Globus pallidus (tissue), 1 donor: Measurements from ENCODE around the gene PELI2.

Experiments
- DNase-seq: peaks from one replicate; pipeline ENCODE4 v3.0.0-alpha.2; 2015; ENCODE audit warnings: low spot score

PELI2 gene

DNA sequence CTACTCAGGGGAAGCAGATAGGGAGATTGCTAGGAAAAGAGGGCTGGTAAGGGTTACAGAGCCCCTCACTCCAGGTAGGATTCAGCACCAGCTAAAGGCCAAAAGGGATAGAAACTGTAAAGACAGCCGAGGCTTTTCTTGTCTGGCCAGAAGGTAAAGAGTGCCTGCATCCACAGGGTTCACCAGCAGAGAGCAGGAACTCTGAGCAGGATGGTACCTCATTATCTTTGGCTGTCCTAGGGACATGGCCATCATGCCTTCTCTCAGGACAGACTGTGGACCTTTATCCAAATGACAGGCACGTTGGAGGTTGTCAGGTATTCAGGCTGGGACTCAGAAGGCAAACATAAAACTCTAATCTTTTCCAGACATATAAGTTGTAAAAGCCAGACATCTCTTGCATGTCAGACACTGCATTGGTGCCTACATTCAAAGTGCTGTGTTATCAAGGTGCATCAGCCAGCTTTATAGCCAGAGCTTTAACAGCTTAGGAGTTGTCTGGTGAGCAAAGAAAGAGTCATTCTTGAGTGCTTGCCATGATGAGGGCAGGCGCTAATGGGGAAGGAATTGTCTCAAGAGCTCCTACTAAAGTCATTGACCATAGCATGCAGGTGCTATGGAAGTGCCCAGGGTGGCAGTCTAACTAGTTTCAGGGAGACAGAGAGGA is 89.5 kb downstream of the PELI2 start:
- DNase-seq, result no peak

DNA sequence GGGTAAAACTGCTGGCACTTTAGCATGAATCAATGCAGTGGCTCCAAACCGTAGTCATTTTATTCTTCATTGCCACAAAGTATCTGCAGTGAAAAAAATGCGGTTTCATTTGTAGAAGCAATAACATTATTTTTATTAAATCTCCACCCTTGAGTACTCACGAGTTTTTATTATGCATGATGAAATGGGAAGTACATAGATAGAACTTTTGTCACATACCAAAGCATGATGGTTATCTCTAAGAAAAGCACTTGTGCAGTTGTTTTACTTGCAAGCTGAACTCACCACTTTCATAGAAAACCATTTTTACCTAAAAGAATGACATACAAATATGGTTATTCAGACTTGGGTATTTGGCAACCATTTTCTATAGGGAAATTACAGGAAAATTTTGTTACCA is 90.3 kb downstream of the PELI2 start:
- no peak for DNase-seq

DNA sequence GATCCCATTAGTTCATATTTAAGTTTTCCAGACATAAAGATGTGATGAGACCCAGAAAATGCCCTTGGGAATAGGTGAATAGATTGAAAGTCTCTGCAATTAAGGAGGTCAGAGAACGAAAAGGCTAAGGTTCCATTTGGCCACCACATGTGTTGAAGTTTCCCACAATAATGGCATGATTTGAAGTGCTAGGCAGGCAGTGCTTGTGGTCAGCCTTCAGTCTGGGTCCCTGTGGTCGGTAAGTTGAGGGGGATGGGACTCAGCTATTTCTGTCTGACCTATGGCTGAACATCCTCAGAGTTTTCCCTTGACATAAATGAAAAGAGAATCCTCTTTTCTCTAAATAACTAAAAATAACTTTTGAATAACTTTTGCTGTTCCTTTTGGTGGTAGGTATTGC is 92.4 kb downstream of the PELI2 start:
- DNase-seq, result no peak

DNA sequence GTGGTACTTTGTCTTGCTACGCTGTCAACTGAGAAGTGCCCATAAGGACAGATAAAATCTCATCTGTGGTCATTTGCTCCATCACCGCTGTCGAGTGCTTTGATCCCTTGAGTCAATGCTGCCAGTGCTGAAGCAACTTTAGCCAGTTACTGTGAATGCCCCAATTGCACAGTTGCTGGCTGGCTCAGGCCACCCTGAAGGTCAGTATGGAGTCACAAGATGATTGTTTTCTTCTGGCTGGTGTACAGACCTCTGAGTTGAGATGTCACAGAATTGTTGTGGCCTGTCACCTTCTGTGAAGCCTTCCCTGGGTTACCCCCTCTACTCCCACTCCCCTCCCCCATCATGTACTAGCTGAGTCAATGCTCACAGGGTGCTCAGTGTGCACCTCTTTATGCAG is 92.9 kb downstream of the PELI2 start:
- no peak for DNase-seq

DNA sequence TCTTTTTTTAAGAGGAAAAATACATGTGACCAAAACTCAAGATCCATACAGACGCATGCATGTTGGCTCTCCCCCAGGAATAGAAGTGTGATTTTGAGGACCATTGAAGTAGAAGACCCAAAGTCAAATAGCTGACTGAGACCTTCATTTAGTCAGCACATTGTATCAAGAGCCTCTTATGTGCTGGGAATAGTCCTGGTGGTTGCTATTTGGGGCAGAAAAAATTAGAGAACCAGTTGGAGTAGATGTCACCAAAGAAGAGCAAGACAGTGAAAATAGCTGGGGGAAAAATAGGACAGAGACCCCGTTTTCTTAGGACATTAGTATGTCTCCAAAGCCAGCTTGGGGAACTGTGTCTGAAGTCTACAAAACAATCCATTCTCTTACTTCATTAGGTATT is 93.6 kb downstream of the PELI2 start:
- no peak for DNase-seq

DNA sequence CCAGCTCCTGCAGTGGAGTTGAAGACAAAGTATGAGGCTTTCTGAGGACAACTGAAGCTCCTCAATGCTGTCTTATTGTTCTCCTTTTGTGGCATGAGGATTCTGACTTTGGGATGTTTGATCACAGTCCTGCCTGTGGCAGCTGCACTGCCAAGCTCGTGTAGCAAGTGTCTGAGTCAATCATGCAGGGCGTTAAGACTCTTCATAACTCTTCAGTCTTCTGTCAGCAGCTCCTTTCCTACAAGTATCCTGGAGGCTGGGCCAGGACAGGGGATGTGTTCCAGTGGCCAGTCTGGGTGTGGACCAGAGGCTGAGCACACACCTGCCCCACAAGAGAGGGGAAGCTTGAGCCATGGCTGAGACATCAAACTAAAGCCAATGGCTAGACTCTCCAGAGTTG is 94.3 kb downstream of the PELI2 start:
- DNase-seq, result no peak

DNA sequence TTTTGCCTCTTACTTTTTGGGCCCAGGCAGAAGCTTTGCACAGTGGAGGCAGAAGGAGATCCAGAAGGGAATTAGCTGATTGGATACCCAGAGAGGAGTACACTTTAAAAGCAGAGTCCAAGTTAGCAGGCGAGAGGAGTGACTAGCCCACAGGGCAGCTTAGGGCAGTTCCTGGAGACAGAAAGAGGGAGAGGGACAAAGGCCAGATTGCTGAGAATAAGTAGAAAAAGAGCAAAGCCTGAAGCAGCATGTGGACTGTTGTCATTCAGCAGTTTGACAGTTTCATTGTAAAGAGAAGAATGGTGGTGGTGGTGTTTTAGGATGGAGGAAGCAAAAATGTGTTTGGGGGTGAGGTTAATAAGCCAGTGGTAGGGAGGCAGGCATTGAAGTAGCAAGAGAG is 95.1 kb downstream of the PELI2 start:
- no peak for DNase-seq

DNA sequence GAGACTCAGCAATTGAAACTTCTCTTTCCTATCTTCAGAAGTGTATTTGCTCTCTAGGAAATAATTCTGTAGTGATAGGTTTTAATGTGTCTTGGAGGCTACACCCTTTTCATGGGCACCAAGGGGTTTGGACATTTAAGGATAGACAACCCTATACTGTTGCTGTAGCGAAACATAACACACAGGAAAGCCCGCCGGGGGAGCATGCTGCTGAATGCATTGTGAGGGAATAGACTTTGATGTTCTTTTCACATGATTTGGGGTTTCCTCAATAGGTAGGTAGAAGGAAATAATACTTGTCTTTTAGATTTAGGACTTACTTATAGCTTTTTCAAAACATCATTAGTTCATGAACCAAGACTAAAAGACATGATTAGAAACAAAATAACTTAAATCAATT is 97.0 kb downstream of the PELI2 start:
- DNase-seq, result no peak

DNA sequence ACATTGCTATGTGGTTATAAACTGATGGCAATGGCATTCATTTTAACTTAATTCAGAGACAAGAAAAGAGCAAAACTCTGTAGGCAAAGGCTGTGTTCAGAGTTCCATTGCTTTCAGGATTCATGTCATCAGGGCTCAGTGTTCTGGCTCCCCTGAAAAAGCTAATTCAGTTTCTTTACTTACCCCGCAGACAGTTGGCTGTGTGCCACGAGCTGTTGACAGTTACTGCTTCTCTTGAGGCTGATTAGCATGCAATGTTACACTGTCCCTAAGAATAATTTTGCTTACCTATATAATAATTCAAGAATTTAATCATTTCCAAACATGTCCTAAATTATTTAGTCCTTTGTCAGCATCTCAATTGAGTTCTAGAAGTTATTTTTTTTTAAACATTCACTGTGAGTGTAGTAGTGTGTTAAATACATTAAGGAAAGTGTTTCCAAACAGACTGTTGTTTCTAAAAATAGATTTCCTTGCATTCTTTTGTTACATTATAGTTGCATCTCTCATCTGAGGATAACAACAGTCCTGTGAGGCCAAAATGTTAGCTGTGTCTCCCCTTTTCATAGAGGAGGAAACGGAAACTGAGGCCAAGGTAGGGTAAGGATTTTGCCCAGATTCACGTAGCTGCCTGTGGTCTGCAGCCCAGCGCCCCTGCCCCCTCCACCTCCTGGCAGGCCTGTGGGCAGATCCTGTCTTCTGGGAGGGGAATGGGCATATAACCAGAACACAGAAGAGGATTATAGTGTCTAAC is 98.6 kb downstream of the PELI2 start:
- peak; percentile 73 for DNase-seq

DNA sequence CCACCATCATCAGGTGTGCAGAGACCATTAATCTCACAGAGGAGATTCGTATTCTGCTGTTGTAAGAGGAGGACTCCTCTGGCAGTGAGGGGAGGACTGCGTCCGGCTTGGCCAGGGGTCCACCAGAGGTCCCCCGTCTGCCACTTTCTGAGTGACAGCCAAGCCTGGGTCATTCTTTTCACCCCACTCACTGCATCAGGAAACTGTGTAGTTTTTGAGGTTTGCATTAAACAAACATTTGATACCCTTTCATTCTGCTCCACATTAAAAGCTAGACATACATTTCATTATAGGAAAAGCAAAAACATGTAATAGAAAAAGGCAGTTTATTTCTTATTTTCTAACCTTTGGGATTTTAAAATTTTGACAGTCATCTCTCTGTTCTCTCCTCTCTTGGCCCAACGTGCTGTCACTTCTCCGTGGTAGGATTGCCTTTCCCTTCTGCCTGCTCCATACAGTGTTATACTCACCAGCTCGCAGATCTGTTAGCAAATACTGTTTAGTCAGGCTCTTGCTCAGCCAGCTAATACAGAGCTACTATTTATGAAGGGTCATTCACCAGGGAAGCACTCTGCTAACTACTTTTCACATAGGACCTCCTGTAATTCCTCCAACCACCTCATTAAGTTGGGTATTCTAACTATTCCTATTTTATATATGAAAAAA is 99.3 kb downstream of the PELI2 start:
- DNase-seq, result no peak

DNA sequence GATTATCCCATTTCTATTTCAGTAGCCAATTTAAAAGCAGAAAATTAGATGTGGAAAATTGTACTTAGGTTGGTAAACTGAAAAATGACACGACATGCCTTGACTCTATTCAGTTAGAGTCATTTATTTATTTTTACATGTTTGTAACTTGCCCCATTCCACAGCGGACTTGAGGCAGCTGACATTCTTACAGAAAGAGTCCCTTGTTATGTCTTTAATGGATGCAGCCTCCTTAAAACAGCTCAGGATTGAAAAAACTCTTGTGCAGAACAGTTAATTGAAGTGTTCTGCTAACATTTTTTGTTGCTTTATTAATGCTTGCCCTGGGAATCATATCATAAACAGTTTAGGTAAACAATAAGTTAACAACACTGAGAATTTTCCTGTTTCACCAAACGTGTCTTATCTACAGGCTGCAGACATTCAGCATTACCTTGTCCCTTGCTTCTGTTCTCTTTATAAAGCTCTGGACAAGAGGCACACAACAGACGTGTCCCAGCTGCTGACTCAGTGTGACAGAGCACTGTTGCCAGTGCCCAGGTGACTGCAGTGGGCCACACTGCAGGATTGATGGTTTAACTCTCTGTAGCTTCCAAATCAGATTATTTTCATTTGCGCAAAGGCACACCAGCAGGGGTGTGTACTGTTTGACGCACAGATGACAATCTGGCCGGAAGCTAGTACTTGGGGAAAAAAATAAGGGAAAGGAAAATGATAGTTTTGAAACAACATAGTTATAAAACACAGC is 101.6 kb downstream of the PELI2 start:
- no peak for DNase-seq

DNA sequence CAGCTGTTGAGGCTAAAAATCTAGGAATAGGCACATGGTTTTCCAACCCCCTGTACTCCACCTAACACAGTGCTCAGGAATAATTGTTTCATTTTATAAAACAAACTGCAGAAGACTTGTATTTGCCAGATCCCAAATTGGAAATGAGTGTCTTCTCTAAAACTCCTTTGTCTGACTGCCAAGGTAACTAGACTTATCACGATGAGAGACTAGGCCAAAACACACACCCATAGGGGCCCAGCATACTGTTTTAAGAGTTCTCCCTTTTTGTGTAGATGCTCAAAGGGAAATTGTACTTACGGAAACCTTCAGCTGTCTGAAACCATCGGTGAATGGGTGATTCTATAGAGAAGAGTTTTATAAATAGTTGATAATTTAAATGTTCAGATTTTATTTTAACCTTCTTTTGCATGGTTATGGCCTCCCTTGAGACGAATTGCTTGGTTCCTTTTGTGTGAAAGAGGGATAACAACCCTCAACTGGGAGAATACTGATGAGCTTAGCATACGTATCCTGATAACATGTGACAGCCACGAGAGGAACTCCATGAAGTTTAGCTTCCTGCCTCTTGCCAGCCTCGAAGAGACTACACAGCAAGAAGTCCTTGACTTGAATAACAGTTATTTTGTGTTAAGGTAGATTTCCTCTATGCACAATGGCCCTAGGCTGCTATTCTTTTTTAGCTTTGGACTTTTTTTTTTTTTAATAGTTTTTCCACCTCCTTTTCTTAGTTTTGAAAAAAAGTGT is 103.3 kb downstream of the PELI2 start:
- DNase-seq, result no peak

DNA sequence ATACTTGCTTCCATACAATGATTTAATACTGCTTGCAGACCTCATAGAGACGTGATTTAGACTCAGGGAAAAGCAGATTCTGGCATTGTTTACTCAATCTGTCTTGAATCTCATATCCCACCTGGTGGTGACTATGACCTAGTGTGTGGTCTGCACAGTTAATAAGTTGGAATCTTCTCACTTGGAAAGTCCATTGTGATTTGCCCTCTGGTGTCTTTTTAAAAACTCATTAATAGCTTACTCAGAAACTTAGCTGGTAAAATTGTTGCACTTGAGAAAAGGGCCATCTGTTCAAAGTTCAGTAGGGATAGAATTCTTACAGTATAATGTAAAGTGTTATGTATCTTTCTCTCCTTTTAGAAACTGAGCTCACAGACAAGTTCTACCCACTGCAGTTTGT is 106.0 kb downstream of the PELI2 start:
- DNase-seq, result no peak

DNA sequence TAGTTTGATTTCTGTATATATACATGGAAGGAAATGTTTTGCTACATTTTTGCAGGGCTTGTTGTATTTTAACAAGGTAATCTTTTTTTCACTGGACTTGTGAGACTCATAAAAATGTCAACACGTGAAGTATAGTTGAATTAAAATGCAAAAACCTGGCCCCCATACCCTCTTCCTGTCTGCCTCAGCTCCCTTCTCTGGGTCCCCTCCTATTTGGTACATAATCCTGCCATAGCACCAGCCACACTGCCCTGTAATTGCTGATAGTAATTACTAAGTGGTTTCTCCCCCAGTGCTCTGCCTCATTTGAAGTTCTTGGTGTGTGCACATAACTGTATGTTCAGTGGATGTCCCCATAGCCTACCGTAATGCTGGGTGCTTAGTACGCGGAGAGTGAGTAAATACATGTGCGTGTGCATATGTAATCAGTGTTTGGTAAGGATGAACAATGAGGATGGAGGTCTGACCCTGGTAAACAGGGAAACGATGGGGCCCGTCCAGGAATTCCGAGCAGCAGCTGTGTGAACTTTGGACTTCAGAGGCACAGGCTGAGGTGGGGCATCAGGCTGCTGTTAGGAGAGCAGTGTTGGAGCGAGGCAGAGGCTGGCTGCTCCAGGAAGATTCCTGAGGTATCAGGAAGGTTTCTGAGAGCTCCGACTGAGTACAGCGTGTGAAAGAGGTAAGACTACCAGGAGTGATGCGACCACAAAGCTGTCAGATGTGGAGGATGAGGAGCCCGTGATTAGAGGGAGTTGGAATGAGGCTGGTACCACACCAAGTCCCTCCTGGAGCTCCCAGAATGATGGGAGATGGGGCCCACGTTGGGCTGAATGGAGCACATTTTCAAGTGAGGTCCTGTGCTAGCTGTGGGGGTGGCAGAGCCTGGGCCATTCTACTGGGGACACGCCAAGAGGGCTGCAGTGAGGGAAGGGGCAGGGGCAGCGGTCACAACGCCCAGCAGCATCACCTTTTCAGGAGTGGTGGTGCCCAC is 106.8 kb downstream of the PELI2 start:
- DNase-seq, result no peak

DNA sequence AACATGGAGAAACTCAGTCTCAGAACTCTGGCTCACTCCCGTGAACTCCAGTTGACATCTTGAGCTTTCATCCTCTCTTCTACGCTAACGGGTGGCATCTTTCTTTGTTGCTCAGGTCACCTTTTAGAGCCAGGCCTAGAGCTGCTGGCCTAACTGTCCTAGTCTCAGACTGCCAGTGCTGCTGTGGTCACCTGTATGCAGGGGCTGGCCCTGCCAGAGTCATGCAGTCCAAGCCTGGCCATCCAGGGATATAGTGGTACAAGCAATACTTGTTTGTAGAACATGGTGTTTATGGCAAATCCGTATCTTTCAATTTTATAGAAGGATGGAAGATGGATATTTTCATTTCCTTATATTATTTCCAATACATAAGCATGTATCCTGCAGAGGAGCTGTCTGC is 117.2 kb downstream of the PELI2 start:
- DNase-seq, result no peak

DNA sequence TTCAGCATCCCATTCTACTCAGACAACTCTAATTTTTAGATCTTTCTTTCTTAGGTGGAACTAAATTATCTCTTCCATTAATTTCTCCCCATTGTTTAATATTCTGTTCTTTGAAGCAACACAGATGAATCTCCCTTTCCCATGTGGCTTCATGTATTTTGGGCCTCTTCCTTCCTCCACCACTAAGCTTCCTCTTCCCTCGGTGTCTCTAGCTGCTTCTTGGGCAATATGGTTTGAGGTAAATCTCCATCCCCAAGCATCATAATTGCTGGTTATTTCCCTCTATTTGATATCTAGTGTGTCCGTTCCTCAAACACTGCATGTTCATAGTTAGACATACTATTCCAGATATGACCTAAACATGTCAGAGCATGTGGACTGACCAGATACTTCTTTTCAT is 119.2 kb downstream of the PELI2 start:
- no peak for DNase-seq

DNA sequence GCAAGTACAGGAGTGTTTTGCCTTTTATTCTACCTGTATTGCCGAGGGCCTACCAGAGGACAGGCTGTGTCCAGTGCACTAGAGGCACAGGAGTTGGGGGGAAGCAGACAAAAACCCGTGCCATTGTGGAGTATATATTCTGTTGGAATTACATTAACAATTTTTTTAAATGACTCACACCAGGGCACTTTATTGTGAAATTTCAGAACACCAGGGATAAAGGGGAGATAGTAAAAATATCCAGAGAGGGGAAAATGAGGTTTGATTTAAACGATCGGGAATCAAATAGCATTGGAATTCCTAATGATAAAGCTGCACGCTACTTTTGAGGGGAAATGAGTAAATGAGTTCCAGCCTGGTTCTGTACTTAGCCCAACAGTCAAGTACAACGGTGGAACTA is 123.2 kb downstream of the PELI2 start:
- no peak for DNase-seq

DNA sequence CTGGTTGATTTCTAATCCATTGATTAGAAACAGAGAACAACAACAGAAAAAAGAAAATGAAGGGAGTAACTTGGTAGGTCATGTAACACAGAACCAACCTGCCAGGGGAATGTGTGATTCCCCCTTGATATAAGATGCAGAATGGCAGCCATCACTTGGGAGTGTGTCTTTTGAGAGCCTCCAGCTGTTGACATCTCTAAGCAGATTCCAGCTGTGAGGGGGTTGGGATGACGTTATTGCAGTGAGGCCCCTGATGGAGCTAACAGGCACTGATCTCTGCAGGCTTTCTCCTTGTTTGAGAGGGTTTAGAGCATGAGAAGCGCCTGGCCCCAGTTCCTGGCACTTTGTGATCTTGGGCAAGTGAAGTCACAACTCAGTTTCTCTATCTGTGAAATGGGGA is 124.9 kb downstream of the PELI2 start:
- DNase-seq, result no peak

DNA sequence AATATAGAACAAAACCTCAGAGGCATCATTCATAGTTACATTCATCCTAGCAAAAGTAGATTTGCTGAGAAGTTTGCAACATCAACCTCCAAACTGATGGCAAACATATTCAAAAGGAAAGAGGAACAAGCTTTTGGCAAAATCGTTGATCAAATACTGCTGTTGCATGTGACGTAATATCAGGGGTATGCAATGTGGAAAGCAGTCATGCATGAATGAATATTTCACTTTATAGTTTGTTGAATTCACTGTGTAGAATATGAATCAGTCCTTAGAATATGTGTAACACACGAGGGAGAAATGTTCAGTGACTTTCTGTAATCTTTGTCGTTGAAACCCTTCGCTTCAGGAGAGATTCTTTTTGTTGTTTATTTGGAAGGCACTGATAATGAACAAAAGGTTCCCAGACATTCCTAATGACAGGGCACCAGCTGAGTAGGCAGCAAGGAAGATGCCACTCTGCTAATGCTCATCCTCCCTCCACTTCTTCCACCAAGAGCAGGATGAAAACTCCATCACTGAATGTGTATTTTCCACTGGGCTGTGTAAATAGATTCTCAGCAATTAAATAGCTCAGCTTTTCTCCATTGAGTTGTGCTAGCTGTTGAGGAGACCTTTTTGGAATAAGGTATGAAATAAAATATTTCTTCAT is 126.1 kb downstream of the PELI2 start:
- no peak for DNase-seq

DNA sequence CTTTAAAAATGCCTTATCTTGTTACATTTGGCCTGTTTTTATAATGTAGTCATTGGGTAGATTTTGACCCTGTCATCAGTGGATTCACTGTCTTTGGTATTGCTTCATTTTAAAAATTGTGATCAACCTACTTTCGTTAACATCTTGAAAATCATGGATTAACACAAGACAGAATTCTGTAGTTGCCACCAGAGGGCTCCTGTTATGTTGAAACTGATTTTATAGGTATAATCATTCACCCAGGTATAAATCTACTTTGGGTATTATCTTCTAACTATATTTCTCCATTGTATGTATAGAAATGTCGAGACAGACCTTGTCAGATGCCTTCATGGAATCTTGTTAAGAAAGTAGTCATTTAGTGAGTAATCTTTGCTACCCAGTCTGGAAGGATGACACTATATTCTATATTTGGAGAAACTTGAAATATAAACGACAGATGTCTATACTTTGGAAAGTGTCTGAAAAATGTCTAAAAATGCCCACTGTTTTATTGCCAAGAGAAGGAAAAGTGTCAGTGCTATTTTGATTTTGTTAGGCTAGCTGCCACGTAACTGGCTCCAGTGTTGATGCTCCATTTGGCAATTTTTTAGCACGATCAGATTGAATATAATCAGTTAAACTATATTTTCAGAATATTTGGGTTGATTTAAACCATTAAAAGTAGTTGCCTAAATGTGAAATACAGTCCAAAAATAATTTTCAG is 129.4 kb downstream of the PELI2 start:
- no peak for DNase-seq
